ENCODE measurements around the gene PTPN21.

GRCh38 chr14:88563845-88564244, 9.0 kb upstream of the PTPN21 start:
- no peak for TF ChIP-seq CTCF (IDR thresholded peaks at IDR 0.05; ENCODE audit: insufficient read depth, low read length)
- TF ChIP-seq POLR2AphosphoS5 (IDR thresholded peaks at IDR 0.05; ENCODE audit: low read depth) = no peak
- TF ChIP-seq SPI1 (IDR thresholded peaks at IDR 0.05; ENCODE audit: borderline replicate concordance, low read depth) = no peak
- TF ChIP-seq, protein P1, sequence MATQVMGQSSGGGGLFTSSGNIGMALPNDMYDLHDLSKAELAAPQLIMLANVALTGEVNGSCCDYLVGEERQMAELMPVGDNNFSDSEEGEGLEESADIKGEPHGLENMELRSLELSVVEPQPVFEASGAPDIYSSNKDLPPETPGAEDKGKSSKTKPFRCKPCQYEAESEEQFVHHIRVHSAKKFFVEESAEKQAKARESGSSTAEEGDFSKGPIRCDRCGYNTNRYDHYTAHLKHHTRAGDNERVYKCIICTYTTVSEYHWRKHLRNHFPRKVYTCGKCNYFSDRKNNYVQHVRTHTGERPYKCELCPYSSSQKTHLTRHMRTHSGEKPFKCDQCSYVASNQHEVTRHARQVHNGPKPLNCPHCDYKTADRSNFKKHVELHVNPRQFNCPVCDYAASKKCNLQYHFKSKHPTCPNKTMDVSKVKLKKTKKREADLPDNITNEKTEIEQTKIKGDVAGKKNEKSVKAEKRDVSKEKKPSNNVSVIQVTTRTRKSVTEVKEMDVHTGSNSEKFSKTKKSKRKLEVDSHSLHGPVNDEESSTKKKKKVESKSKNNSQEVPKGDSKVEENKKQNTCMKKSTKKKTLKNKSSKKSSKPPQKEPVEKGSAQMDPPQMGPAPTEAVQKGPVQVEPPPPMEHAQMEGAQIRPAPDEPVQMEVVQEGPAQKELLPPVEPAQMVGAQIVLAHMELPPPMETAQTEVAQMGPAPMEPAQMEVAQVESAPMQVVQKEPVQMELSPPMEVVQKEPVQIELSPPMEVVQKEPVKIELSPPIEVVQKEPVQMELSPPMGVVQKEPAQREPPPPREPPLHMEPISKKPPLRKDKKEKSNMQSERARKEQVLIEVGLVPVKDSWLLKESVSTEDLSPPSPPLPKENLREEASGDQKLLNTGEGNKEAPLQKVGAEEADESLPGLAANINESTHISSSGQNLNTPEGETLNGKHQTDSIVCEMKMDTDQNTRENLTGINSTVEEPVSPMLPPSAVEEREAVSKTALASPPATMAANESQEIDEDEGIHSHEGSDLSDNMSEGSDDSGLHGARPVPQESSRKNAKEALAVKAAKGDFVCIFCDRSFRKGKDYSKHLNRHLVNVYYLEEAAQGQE (IDR thresholded peaks at IDR 0.05; ENCODE audit: insufficient replicate concordance, low read depth) = no peak

Measured in HL-60 (cell line).